Ovary (tissue), 3 donors: ENCODE measurements around the gene STYXL1.

Experiments used
- EP300 ChIP-seq: sonication (generic); formaldehyde crosslinking; IDR thresholded peaks from one replicate; pipeline ENCODE4 v1.6.1; 2017; ENCODE audit warnings: antibody characterized with exemption
- POLR2A ChIP-seq: fragments of 450-650 bp; IDR thresholded peaks from one replicate; pipeline ENCODE4 v1.6.1; 2017; ENCODE audit warnings: antibody characterized with exemption, mild to moderate bottlenecking, moderate library complexity
- TF ChIP-seq, protein P1 (sequence below), 3 donors: fragments of 450-650 bp in 2 of 3; fragments of 200-600 bp in 1 of 3; IDR thresholded peaks; one replicate each; pipeline versions ENCODE4 v1.5.1 to v1.8.0; 2016 to 2022; ENCODE audit warnings: antibody characterized with exemption in 3 of 3, mild to moderate bottlenecking in 1 of 3
- donor health status: DM: no; HTN: no; CAD: no.

DNA sequence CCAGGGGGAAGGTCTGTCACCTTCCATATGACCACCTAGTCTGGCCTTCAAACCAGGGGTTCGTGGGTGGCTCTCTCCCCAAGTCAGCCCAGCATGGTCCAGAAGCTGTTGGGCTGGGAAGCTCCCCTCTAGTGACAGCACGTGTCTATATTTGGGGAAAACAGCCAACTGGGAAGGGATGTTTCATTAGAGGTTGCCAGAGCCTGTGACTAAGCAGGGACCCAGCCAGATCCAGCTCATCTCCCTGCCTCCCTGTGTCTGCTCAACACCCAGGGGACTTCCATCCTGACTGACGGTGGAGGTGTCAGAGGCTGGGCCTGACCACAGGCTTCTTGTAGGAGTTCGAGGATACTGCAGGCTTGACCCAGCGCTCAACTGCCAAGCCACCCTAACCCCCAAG is 10.5 kb downstream of the STYXL1 start:
- no peak for TF ChIP-seq EP300
- TF ChIP-seq, protein P1, sequence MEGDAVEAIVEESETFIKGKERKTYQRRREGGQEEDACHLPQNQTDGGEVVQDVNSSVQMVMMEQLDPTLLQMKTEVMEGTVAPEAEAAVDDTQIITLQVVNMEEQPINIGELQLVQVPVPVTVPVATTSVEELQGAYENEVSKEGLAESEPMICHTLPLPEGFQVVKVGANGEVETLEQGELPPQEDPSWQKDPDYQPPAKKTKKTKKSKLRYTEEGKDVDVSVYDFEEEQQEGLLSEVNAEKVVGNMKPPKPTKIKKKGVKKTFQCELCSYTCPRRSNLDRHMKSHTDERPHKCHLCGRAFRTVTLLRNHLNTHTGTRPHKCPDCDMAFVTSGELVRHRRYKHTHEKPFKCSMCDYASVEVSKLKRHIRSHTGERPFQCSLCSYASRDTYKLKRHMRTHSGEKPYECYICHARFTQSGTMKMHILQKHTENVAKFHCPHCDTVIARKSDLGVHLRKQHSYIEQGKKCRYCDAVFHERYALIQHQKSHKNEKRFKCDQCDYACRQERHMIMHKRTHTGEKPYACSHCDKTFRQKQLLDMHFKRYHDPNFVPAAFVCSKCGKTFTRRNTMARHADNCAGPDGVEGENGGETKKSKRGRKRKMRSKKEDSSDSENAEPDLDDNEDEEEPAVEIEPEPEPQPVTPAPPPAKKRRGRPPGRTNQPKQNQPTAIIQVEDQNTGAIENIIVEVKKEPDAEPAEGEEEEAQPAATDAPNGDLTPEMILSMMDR (IDR thresholded peaks at IDR 0.05), result no peak
- no peak for TF ChIP-seq POLR2A
